DMS153 (cell line): ENCODE results near the gene PAX1.

ENCODE experiments used
- DNase-seq: peaks from one replicate; lab custom pipeline; 2025; lab: John Stamatoyannopoulos, UW

The PAX1 gene

DNA sequence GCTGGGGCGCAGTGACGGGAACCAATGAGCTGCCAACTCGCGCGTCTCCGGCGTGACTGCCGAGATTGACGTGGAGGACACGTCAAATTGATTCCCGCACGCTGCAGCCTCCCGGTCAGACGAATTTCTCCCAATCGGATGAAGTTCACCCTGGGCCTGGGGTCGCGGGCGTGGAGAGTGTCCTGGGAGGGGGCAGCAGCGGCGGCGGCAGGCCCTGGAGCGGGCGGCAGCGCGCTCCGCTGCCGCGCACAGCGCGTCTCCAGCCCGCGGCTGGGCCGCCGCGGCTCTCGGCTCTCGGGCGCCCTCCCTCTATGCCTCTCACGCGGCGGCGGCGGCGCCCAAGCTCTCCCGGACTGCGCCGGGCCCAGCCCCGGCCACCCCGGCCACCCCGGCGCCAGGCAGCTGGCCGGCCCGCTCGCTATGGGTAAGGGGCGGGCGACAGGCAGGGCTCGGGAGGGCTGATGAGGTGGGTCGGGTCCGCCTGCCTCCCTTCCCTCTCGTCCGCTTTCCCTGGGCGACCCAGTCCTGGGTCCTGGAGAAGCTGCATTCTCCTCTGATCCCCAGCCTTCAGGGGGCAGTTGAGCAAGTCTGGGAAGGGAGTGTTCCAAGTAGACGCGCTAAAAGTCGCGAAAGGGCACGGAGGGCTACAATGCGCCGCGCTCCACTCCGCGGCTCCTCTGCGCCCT, at the start of gene PAX1:
PAX1 (plus strand) TSS at position 90 of the 686 bp plus-strand sequence; CDS start at position 139, 49 bp downstream.
- no peak for DNase-seq

DNA sequence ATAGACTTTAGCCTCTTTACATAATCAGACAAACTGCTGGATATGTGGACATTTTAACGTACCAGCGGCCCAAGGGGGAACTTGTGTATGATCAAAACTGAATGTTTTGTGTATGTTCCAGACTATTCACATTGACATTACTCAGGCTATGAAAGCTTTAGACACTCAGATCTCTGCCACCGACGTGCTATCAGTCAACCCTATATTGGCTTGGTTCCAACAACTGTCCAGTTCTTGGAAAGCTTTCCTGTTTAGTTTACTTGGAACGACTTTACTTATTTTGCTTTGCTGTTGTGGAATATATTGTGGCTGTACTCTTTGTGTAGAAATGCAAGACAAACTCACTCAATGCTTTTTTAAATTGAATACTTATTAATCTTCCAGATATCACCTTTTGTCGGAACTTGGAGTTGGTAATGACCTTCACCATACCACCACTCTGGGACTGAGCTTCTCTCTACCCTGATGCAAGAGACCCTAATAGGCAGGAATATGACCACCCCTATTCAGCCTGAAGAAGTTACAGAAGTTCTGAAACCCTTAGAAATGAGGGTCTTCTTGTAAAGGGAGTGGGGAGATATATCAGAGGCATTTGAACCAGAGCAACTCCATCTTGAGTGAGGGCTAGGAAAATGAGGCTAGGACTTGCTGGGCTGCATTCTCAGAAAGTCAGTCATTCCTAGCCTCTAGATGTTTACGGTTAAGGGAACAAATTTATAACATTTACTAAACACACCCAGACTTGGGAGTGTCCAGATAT, 49.0 kb upstream of the PAX1 start:
- DNase-seq: no peak

DNA sequence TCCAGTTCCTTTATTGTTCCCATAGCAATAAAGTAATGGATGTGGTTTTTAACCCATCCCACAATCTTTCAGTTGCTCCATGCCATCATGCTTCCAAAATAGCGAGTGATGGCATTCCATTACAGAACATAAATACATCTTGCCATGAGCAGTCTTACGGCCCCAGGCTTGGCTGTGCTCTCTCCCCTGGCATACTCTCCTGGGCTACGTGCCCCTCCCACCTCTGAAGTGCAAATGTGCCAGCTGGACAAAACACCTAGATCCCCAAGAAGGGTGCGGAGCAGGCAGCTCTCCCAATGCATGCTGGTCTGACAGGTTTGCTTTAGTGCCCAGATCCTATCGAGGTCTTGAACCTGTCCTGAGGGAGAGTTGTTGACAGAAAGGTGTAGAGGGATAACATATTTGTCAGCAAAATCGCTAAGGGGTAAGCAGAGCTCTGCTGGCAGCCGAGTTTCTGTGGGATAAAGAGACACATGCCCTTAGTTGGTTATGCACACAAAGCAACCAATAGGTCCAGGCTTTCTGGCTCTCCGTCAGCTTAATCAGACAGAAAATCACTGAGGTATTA, 43.9 kb upstream of the PAX1 start:
- no peak for DNase-seq

DNA sequence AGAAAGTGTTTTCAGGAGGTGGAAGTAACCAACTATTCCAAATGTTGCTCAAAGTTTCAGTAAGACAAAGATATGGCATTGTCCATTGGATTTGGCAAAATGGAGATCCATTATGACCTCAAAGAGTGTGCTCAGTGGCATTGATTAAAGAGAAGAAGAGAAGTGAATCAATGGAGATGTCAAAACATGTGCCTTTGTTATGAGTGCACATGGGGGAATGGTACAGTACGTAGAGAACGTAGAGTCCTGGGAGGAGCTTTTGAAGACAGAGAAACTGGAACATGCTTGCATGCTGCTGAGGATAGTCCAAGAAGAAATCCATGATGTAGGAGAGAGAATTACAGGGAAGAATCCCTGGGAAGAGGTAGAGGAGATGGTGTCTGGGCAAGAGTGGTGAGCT, 42.0 kb upstream of the PAX1 start:
- no peak for DNase-seq

DNA sequence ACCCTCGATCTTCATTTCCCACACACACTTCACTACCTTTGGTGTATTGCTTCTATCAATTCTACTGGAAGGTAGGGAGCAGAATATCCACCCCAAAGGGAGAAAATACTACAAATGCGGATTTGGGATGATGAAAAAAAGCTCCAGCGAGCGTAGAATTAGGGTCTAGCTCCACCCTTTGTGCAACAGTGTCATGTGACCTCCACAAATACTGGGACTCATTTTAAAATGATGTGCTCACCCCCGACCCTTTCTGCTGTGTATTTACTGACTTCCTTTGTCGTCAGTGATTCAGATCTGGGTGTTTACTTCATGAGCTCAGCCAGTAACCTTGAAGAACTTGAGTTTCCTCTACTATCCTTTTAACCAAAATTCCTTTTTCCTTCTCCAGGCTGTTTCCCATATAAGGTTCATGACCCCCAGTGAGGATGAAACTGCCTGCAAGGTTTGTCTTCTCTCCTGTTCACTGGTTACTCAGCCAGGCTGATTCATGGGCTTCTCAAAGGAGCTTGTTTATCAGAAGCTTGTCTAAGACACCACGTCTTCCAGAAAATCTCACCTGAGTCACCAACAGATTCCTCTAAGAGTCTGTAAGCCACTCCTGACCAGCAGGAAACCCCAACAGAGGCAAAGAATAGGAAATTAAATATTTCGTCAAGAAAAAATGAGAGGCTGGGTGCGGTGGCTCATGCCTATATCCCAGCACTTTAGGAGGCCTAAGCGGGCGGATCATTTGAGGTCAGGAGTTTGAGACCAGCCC, 39.6 kb upstream of the PAX1 start:
- no peak for DNase-seq

DNA sequence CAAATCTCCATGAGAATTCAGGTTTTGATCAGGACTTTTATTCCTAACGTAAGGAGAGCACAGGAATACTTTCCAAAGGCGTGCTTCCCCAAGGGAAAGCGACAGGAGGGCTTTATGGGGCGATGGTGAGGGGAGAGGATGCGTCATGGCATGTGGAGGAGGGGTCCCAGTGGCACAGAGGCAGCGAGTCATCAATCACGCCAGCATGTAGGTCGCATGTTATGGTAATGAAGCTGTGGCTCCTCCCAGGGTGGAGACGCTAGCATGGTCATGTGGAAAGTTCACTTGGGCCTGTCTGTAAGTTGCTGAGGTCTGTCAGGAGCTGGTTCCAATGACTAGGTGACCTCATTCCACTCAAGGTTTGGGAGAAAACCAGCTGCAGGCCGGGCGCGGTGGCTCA, 35.3 kb upstream of the PAX1 start:
- DNase-seq: no peak

DNA sequence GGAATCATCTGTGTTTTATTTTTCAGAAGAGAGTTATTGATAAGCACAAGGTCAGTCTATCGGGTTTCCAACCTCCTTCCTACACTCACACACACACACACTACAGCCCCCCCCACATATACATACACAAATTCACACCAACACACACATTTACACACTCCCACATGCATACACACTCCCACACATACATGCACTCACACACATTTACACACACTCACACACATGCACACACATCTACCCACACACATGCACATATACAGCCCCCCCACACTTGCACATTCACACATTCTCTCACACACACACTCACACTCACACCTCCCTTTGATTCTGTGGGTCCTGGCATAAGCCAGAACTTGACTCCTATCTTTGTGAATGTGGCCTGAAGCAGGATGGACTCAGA, 34.5 kb upstream of the PAX1 start:
- DNase-seq: no peak

DNA sequence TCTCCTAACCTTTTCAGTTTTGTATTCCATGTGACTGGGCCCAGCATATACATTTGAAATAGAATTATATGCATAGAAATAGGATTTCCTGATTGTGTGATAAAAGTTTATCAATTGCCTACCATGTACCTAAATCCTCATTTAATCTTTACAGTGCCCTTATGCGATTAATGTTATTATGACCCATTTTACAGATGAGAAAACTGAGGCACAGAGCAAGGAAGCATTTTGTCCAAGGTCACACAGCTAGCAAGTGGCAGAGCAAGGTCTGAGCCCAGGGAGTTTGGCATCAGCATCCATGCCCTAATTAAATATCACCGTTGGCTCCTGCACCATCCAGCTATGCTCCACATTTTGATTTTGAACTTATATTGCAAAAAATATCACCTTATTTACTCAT, 28.2 kb upstream of the PAX1 start:
- no peak for DNase-seq

DNA sequence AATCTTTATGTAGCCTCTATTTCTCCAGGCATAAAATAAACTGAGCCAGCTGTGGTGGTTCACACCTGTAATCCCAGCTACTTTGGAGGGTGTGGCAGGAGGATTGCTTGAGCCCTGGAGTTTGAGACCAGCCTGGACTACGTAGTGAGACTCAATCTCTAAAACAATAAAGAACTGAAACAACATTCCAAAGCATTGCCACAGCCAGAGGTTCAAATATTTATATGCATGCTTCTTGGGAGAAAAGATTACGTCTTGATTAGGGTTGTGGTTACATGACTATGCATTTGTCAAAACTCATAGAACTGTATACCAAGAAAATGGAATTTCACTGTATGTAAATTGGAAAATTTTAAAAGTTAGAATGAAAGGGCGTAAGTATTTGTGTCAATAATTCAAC, 27.7 kb upstream of the PAX1 start:
- DNase-seq: no peak

DNA sequence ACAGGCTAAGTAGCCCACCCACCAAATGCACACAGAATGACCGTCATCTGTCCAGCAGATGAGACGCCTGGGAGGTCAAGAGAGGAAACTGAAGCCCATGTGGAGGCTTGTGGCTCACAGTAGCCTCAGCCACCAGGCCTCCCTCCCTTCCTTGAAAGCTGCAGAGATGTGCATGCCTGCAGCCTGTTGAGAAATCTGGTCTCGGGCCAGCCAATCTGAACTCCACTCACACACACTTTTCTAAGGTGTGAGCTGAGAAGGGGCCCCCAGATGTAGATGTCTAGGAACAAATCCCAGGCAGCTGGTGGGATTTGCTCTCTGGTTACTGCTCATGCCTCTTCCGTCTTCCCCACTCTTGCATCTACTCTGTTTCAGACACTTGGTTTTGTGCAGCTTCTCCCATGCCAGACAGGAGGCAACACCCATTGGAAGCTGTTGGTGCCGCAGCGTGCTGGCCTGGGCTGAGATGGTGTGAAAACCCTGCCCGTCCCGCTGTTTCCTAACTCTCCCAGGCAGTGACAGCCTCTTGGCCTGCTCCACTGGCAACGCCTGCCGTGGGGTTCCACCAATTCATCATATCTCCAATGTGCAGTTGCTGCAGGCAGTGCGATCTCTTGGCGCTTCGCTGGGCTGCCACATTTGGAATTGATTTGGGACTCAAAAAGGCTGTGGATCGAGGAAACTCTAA, 24.1 kb upstream of the PAX1 start:
- DNase-seq: no peak

DNA sequence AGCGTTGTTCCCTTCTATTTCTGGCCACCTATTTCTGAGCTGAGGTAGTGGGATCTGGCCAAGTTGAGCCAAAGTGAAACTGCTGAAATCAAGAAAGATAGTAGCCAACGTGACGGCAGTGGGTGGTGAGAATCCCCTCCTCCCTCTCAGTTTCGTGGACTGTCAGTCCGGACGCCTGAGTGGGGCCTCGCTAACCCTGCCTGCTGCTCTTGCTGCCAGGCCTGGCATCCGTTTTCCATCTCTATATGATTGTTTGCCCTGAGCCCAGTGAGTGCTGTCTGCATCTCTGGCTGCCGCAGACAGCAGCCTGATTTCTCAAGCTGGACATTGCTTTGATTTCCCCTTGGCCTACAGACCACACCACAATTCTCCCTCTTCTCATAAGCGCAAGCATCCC, 23.5 kb upstream of the PAX1 start:
- DNase-seq: no peak

DNA sequence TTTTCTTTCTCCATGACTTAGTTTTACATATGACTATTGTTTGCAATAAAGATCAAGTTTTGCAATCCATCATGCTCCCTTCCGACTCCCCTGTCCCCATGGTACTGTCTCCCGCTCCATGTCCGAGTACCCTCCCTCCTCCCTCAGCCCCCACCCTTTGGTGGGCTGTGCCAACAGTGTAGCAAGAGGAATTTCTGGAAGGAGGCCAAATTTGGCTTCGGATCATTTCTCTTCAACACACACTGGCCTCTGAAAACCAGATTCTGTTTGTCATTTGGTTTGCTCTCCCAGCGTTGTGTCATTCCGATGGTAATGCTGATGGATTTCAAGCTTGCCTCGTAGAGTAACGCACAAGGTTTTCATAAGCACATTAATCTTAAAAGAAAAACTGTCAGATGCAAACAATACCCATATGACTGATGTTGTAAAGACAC, 22.9 kb upstream of the PAX1 start:
- peak; percentile 27 for DNase-seq

DNA sequence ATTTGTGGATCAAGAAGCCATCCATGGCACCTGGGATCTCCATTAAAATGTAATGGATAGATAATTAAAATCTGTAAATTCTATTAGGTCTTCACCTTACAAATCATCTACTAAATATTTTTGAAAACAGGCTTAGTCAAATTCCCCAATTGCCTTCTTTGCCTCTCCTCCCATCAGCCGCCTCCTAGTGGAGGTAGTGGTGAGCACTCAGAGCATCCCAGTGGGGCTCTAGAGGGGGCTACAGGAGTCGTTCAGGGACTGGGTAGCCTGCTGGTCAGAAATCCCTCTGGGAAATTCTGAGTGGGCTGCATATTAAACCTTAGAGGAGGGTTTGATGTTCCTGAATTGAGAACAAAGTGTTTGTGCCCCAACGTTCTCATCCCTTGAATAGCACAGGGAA, 20.8 kb upstream of the PAX1 start:
- no peak for DNase-seq

DNA sequence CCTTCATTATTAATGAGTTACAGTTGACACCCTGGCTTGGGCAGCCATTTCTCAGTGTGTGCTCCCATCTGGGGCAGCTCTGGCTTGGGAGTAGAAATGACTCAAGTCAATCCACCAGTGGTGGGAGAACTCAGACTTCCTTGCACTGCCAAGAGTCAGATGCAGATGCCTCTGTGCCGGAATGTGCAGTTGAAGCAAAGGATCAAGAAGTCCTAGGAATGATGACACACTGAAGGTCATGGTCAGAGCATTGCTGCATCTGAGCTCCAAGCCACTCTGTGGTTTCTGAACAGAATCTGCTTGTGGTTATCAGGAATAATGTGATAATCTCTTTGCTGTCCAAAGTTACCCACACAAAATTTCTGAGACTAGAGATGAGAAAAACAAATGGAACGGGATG, 19.5 kb upstream of the PAX1 start:
- DNase-seq: no peak

DNA sequence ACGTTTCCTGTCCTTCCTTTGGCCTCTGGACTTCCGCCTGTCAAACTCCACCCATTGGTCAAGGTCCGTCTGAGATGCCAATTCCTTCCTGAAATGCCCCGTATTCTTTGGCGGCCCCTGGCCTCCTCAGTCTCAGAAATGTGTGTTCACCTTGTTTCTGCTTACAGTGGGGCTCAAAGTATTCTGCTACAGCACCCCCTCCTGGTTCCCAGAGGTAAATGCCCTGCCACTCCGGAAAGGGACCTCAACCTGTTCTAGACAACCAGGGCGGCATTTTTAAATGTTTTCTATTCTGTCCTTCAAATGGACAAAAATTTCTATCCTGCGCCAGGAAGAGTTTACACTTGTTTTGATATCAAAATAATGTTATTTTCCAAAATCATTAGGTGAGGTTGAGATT, 12.1 kb upstream of the PAX1 start:
- no peak for DNase-seq

DNA sequence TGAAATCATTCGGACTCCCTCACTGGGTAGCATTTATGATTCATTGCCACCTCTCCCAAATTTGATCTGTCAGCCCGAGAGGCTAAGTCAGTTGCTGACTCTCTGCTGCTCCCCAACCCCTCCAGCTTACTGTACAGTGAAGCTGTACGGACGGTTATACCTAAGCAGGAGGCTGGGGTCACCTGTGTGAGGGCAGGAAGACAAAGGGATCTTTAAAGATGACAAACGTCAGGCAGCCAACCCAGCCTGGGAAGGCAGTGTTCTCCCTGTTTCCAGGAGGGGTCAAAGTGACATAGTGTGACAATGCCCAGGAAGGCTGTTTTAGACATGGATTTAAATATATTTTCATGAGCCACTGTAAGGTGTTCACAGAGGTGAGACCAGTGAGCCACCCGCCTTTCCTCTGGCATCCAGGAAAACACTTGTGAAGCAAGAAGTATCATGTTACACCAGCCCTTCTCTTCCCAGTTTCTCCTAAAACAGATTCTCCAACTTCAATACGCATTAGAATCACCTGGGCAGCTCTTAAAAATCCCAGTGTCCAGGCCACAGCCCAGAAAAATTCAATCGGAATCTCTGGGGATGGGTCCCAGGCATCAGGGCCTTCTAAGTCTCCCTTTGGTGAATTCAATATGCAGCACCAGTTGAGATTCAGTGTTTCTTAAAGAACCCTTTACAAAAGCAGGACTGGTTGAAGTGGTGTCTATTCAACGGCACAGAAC, 6.8 kb upstream of the PAX1 start:
- no peak for DNase-seq

DNA sequence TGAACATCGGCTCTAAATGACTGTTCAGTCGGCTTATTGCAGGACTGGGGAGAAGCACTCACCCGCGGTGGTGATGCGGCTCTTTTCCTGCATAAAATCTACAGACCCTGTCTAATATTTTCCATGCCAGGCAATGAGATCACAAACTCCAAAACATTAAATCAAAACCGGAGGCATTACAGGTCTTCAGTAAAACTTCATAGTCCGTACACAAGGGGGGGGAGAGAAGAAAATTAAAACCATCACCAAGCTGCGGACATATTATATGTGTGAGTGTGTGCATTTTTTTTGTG, 6.3 kb upstream of the PAX1 start:
- no peak for DNase-seq

DNA sequence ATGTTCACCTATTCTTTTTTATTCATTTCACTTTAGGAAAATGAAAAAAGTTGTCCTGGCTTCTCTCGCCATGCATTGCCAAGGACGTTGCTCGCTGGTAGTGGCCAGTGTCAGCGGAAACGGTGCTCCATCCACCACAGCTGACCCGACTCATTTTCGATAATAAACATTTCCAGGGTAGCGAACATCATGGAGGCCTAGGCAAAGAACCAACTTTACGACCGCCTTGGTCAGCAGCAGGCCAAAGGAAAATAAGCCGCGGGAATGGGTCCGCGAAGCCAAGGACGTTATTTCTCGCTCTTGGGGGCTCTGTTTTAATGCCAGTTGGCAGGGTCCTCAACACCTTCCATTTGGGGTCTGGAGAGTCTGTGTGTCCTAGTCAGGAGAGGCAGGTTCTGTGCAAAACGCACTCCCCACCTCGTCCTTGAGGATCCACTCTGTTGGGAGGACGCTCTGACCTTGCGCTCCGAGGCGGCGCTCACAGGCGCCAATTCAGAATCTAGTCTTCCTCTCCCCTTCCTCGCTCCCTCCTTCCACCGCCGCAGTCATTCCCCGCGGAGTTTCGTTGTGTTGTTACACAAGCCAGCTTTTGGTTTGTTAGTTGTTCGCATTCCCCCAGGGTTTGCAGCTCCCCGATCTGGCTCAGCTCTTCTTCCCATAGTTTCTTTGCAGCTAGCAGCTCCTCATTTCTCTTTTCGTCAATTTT, 4.1 kb upstream of the PAX1 start:
- DNase-seq: no peak

DNA sequence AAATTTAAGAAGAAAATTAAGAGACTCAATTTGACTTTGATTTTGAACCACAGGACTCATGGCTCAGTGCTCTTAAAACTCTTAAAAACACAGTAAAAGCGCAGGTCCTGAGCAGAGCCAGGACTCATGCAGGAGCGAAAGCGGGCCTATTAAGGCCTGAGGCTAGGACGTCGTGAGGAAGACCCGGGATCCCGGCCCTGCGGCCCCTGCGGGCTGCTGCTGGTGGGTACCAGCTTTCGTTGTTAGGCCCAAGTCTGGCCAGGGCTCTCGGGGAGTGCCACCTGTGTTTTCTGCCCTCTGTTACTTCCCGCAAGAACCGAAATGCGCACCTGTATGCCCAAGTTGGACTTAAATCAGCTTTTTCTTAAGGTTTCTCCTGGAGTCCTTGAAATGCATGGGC, 3.4 kb upstream of the PAX1 start:
- DNase-seq: no peak

DNA sequence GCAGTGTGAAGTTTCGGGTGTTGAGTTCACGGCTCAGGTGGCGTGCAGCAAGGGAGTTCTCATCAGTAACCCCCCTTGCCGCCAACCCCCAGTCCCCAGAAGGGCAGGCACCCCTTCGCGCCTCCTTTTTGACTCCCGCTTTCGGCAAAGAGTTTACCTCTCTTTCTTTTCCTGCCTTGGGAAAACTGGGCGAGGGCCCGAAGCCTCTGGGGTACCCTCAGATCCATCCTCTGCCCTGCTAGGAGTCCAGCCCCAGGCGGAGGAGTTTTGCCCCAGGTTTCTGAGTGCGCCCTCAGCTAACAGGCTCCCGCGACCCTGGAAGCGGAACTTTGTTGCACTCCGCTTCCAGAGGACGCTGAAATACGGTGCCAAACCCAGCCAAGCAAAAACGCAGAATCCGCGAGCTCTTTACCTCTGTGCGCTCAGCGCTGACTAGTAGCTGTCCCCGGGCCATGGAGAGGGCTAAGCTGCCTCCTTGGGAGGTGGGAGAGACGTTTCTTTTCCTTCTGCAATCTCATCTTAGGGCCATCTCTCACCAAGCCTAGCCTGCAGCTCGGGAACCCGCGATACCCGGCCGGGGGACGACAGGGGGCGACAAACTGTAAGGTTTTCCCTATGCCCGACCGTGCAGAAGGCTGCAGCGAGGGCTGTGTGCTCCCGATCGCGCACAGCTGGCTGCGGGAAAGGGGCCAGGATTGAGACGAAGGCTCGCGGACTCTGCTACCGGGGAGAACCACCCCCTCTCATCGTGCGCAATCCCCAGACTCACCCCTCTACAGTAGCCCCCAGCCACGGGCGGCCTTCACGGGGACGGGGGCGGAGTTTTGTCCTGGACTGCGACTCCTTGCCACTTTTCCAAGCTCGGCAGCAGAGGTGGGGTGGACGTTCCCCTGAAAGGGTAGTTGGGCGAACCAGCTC, 2.7 kb upstream of the PAX1 start:
- peak; percentile 32 for DNase-seq
